NCI-H748 (cell line): ENCODE data around the gene EEF1AKMT1.

Source experiments
- DNase-seq: peaks from one replicate; lab custom pipeline; 2025; ENCODE audit not compliant: unreplicated experiment; lab: John Stamatoyannopoulos, UW

The EEF1AKMT1 gene

DNA sequence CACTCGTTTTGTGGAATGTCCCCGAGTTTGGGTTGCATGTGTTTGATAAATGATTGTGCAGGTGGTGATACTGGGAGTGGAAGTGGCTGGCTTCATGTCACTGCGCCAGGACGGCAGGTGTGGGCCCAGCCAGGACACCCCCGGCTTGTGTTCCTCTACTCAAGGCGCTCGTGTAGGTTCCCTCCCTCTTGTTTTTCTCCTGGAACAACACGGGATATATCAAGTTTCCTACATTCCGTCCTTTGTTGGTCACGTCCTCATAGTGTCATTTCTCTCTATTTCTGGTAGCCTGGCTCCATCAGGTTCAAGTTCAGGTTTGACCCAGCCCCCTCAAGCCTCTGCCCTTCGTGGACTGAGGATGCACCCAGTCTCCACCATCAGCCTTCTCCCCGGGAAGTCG is 54.0 kb downstream of the EEF1AKMT1 start:
- DNase-seq = no peak

DNA sequence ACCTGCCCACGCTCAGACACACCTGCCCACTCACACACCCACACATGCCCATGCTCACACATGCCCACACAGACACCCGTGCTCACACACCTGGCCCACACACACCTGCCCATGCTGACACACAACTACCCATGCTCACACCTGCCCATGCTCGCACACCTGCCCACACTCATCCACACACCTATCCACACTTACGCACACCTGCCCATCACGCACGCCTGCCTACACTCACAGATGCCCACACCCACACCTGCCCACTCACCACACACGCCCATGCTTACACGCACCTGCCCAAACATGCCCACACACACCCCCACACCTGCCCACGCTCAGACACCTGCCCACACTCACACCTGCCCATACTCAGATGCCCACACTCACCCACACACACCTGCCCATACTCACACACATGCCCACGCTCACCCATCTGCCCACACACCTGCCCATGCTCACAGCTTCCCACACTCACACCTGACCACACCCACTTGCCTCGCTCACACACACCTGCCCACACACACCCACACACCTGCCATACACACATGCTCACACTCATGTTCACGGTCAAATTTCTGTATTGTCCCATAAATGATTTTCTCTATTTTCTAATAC is 54.7 kb downstream of the EEF1AKMT1 start:
- DNase-seq = no peak

DNA sequence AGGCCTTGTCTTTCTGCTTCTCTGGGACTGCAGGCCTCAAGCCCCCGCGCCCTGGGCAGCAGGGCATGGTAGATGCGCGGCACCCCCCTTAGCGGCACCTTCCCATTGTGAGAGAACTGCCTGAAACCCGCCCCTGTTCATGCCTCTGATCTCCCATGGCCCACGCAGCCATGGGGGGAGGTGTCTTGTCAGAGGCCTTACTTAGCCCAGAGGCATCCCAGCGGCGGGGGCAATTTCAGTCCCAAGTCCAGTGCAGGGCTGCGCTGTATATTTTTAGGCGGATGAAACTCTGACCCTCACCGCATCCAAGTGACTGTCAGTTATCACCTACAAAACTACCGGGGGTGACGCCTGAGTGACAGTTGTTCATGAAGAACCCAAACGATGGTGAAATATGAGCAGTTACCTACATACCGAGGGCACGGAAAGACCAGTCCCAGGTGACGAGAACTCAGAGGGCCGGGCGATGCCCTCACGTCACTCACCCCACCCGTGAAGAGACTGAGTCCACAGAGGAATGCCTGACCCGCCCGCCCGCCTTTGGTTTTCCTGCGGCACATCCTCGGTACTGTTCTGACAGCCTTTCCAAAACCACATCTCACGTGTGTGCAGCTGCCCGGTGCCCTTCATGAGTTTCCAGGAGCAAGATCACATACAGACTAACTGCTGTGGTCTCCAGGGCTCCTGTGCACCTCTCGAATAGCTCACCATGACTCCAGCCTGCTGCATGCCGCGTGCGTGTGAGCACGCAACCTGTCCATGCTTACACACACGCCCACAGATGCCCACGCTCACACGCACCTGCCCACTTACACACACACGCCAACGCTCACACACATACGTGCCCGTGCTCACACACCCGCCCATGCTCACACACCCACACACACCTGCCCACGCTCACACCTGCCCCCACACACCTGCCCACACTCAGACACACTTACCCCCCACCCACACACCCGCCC is 55.9 kb downstream of the EEF1AKMT1 start:
- DNase-seq = no peak

DNA sequence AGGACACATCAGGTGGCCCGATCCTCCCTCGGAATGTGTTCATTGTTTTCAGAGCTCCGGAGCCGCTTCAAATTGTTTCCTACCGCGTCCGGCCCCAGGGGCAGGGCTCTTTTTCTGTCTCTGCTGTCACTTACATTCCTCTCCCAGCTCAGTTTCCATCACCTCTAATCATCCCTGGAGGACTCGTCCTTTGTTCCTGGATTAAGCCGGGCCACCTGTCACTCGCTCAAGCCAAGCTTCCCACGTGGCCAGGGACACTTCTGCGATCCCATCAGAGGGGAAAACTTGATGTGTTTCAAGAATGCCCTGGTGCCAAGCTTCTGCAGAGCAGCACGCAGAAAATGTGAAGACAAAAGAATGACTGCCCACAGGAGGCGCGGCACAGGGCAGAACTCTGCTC is 56.8 kb downstream of the EEF1AKMT1 start:
- peak; percentile 44 for DNase-seq

DNA sequence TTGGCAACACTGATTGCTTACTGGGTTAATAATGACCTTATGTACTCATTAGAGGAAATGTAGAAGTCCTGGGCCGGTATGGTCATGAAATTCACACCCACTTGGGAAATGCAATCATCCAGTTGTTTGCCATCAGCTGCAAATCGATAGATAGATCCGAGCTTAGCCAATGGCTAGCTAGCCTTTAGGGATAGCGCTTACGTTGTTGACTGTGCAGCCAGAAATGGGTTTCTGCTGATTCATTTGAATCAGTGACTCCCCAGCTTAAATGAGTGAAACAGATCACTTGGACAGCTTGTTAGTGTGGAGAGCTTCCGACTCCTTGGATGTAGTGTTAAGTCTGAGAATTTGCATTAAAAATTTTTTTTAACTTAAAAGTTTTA is 58.4 kb downstream of the EEF1AKMT1 start:
- no peak for DNase-seq

DNA sequence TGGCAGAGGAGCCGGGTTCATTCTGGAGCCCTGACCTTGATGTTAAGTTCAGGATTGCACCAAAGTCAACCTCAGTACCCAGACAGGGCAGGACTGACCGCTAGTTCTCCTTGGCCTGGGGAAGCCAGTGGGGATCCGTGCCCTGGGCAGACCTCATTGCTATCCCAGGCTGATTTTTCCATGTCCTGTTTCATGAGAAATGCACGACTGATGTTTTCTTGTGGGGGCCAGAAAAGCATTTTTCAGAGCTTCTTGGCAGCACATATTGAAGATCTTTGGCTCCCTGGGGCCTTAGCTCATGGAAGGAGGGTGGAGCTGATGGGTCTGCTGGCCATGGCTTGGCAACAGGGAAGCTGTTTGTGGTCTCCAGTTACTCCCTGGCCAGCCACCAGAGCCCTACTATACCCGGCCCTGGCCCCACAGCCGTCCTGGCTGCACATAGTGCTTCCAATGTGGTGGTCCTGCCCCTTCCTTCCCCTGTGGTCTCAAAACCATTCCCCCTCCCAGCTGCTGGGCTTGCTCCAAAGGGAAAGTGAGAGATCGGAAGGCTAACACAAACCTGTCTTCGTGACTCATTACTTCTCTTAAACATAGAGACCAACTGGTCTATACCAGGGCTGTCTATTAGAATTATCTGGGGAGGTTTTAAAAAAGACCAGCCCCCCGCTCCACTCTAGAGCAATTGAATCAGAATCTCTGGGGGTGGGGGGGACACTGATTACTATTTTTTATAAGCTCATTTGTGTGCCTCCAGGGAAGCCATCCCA is 59.0 kb downstream of the EEF1AKMT1 start:
- DNase-seq = no peak

DNA sequence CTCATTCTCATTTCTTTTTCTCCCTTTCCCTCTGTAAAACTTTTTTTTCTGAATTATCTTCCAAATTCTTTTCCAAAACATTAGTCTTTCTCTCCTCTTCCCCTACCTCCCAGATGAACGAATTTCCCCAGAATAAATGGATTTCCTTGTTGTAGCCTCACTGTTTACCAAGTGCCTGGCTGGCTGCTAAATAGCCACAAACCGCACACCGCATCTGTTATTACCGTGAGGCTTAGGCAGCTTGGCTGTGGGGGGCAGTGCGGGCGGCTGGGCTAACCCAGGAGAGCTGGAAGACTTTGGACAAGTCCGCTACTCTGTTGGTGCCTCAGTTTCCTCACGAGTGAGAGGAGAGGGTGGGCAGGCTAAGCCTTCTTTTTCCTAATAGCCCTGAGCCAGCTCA is 59.6 kb downstream of the EEF1AKMT1 start:
- DNase-seq = no peak

DNA sequence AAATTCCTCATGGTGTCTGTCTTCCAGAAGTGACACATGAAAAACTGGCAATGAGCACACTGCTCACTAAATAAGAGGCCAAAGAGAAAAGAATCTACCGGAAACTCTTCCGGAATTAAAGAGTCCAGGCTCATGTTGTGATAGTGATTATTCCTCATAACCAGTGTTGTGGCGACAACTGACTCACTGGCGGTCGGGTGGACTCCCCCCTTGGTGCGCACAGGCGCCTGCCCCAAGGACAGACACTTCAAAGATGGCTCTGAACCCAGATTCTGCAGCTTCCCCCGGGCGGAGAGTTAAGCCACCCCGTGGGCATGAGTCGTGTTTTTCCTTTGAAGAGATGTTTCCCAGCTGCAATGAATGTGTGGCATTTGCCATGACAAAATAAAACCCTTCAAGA is 60.0 kb downstream of the EEF1AKMT1 start:
- no peak for DNase-seq

DNA sequence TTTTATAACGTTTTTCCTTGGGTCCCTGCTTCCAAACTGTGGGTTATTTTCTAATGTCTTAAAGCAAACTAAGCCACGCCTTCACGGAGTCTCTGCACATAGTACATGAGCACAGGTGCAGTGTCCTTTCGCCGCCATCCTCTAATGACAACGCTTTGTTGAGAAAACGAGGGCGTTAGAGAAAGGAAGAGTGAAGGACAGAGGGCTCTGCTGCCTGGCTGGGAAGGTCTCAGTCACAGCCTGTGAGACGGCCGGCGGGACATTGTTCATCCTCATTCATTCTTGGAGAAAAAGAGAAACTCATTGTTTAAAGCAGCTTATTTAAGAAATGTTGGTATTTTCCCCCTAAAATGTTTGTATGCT is 60.8 kb downstream of the EEF1AKMT1 start:
- peak; percentile 65 for DNase-seq

DNA sequence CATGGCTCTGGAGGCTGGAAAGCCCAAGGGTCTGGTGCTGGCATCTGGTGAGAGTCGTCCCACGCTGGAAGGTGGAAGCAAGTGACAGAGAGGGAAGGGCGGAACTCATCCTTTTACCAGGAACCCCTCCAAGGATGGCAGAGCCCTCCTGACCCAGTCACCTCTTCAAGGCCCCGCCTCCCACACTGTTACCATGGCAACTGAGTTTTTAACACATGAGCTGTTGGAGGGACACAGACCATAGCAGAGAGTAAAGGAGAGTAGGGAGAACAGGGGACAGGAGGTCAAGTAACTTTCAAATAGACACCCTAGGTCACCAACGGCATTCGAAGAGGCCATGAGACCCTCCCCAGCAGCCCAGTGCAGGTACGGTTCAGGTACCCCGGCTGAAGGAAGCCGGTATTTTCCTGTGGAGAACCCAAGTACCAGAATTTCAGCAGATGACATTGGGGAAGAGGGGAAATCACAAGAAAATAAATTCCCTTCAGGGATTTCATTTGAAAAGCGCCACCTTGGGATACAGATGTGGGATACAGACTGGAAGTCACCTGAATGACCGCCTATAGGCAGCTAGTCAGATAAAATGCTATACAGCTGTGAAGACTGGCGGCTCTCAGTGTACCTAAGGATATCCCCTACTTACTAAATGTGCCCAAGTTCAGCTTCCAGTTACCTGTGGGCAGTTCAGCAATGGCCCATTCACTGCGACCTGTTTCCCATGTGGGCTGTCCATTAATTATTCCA is 62.3 kb downstream of the EEF1AKMT1 start:
- peak; percentile 46 for DNase-seq

DNA sequence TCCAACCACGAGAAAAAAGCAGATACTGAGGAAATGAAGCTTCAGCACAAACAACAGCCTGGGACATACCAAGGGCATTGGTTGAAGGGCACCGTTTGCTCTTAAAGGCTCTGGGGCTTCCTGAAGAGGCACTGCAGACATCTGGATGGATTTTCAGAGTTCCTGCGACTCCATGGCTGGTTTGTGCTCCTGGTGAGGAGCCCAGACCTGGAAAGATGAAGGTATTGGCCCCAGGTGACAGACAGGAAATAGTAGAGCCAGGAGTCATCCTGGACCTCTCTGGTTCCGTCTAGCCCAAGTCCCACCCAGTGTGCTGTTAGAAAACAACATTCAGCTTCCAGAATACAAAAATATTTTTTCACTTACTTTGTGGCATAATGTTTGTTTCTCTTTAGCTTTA is 64.0 kb downstream of the EEF1AKMT1 start:
- no peak for DNase-seq

DNA sequence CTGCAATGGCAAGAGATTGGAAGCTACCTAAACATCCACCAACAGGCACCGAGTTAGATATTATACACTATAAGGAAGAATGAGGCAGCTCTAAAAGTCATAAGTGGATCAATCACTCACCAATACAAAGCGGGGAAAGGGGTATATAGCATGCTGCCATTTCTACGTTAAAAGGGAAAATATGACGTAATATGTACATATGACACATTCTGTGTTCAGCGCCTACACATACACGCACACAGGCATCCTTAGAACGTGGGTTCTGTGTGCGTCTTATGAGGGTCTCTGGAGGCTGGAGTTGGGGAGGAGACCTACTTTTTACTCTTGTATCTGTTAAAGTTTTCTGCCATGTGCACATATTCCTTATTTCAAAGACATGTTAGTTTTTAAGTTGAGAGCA is 64.4 kb downstream of the EEF1AKMT1 start:
- no peak for DNase-seq

DNA sequence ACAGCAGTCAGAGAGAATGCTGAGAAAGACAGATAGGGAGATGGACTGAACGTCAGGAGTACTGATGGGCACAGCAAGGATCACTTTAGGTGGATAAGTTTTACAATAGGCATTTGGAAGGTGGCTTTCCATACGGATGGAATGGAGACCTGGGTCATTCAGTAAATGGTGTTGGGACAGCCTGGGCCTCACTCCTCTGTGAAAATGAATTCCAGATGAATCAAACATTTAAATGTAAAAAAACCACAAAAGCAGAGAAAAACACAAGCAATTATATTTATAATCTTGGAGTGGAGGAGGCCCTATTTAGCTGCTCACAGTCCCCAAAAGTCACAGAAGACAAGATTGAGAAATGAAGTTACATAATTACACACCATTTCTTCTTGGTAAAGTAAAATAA is 65.5 kb downstream of the EEF1AKMT1 start:
- no peak for DNase-seq

DNA sequence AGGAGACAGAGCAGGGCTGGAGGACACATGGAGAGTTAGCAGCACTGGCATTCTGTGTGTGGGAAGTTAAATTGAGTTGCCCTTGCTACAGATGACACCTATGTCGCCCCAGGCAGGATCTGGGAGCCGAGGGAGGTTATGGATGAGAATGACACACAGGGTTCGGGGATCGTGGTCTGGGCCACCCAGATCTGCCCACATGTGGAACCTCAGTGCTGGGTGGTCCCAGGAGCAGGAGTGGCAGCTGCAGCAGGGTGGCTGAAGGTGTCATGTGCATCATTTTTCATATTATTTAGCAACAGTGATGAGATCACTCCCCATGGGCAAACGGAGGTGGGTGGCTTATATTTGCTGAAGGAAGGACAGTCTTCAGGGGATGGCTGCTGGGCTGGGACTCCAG is 67.1 kb downstream of the EEF1AKMT1 start:
- DNase-seq = no peak

DNA sequence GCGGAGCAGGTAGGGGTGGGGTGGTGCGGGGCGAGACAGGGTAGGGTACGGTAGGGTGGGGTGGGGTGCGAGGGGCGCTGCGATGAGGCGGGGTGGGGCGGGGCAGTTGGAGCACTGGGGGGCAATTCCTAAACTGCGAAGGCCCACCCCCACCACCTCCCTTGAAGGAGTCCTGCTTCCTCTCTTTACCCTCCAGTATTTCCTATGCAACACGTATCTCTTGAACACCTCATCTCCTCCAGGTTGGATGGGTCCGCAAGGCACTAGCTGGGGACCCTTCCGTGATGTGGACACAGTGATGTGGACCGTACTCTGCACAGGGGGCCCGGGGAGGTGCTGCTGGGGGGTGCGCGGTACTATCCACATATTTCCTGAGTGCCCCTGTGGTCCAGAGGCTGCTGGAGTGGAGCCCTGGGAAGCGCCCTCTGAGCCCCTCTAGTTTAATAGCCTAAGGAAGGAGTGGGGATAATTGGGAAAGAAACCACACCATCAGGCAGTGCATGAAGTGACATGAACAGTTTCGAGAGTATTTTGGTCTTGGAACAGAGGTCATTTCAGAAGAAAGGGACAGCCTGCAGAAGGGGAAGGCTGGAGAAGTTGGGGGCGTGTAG is 69.2 kb downstream of the EEF1AKMT1 start:
- DNase-seq = peak; percentile 76

DNA sequence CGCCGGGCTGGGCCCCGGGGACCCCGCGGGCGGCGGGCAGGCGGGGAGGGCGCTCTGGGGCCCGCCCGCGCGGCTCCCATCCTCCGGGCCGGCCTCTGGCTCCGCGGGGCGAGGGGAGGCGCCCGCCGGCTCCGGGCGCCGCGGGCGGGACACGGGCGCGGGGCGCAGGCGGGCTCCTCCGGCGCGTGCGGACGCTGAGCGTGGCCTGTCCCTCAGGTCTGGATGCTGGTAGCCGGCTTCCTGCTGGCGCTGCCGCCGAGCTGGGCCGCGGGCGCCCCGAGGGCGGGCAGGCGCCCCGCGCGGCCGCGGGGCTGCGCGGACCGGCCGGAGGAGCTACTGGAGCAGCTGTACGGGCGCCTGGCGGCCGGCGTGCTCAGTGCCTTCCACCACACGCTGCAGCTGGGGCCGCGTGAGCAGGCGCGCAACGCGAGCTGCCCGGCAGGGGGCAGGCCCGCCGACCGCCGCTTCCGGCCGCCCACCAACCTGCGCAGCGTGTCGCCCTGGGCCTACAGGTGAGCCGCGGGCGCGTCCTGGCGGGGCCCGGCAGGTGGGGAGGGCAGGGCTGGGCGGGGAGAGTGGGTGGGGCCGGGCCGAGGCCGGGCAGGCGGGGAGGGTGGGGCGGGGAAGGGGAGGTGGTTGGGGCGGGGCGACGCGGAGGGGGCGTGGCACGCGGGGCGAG is 69.8 kb downstream of the EEF1AKMT1 start:
- DNase-seq = peak; percentile 97

DNA sequence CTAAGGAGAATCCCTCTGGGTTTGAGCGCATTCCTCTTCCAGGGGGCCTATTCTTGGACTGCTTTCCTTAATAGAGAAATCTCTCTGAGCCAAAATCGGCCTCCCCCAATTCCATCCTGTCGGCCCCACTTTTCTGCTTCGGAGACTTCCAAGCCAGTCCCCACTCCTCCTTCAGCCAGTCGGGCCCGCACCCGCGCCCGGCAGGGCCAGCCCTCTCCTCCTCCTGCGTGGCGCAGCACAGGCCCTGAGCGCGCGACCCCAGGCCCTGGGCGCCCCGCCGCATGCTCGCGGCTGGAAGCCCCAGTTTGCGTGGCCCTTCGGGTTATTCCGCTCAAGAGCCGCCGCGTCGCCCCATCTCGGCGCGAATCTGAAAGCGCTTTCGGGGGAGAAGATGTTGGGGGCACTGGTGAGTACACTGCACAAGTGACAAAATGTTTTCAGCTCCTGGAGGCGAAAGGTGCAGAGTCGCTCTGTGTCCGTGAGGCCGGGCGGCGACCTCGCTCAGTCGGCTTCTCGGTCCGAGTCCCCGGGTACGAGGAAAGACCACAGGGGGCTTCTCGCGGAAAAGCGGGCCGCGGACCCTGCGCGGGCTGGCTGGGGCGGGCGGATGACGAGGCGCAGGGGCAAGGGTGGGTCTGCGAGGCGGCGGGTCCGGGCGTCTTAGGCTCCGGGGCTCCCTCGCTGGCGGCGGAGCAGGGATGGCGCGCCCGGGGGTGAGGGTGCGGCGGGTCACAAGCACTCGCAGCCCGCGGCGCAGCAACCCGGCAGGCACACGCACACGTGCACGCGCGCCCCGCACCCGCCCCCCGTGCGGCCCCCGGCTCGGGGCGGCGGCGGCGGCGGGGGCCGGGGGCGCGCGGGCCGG is 70.6 kb downstream of the EEF1AKMT1 start, which contains the start of gene IL17D:
IL17D (plus strand) TSS at position 785 of the 865 bp plus-strand sequence. CDS start 303 bp downstream, outside the sequence.
- peak; percentile 79 for DNase-seq

DNA sequence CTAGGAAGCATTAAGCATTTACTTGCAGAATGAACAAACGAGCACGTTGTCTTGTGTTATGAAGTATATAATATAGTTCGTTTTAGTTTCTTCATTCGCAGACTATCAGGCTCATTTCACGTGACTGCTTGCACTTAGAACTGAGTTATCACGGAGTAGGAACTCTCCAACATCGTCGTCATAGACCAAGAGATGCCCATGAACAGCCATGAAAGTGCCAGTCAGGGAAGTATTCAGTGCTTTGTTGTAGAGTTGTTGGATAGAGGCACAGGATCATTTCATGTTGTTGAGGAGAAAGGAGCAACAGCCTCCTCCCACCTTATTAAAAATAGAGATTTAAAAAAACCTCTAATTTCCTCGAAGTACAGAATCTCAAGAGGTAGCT is 71.2 kb downstream of the EEF1AKMT1 start:
- DNase-seq = peak; percentile 65

DNA sequence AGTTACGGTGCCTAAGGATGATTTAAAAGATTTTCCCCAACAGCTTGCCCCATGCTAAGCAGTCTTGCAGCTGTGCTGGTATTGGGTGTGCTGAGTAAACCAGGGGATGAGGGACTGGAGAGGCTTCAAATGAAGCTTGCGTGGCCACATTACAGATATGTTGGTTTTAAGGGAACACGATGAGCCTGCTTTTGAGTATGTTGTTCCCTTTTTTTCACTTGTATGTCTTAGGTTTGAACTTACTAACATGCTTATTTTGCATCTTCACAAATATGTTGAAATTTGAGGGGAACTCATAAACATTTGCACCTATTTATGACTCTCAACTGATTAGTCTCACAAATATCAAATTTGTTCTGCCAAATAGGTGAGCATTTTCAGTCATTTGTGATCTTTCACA is 72.3 kb downstream of the EEF1AKMT1 start:
- DNase-seq = no peak
